ENCODE data around the gene FBXO9. TPM values are rescaled to one million over a fixed set of nuclear protein-coding genes. Genes with fewer than 3 reads are reported as not detected.
A peak's percentile ranks its signal among the peaks of the same experiment; 100 is the strongest.

Gene FBXO9
- total RNA-seq, 2 experiments from 2014 or later: 54.8 to 56.8 TPM

DNA sequence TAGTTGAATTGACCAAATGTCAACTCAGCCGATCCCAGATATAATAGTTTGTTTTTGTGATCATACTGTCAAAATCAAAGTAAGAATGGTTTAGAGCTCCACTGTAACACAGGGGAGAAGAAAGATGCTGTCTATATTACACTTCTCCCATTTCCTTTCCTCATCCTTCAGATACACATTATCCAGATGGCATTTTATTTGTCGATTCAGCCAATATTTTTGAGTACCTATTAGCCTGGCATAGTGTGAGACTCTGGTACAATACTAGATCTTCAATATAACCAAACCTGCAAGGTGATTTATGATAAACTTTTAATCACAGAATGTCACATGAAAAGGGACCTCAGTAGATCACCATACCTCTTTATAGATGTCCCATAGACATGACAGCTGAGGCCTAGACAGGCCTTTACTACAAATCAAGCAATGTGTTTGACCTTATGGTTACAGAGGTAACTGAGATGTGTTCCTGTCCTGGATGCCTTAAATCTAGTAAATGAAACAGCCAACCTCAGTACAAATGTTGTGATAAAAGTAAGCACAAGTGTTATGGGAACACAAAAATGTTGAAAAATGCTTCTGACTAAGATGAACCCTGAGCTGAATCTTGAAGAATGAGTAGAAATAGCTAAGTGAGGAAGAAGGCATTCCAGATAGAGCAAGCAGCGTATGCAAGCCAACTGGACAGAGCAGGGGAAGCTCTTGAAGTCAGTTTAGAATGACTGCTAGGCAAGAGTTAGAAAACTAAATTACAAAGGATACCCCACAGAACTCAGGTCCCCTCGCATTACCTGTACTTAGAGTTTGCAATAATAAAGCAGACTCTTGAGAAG is 1.9 kb downstream of the FBXO9 start:
- Mint-ChIP-seq H3K4me3 (peak overlapping the region; percentile 97), H3K27ac (no peak overlapping the region), H3K9me3 (ENCODE audit: insufficient read depth) (no peaks in the 10 kb centered on the region), H3K4me1 (ENCODE audit: low read depth) (peaks cover 41% of the 10 kb centered on the region), H3K36me3 (ENCODE audit: low read depth) (peaks cover 8% of the 10 kb centered on the region), H3K27me3 (ENCODE audit: low read depth) (no peaks in the 10 kb centered on the region)
- no peak for DNase-seq
- CTCF ChIA-PET: interaction anchor here (0.6 to 2.1 kb wide), 6 partner anchors 28 to 416 kb away, joined by 3 to 7 read pairs (median 3); partner anchors contain the start of gene GSTA4
- POLR2A ChIA-PET: interaction anchor here (0.5 to 2.0 kb wide), 2 partner anchors 8 to 72 kb away, joined by 4 to 8 read pairs; partner anchors contain the start of gene GSTA4
- no peak for ATAC-seq

DNA sequence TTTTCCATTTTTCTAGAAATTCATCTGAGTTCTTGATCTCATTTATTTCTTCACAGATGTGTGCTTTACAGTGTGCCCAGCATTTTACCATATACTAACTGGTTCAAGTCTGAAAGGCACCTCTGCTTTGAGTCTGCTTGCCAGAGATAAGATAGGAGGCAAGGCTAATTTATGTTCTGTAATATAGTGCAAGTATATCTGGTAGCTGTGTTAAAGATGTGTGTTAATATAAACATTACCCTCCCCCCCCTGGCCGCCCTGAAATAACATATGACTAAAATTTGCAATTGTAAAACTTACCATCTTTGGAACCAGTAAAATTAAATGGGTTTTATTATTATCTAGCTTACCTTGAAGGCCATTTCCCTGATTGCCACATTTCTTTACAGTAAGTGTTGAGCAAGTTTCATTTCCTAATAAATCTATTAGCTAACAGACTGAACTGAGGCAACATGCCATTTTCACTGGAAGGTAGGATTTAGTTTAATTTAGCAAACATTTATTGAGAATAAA is 2.7 kb downstream of the FBXO9 start:
- no peak for ATAC-seq
- no peak overlapping the region for H3K27ac Mint-ChIP-seq
- ChIA-PET CTCF (interaction anchor here (0.6 to 2.1 kb wide), 5 partner anchors 19 to 186 kb away, joined by 3 to 7 read pairs (median 4); partner anchors contain the start of gene GSTA4), POLR2A (interaction anchor here (0.5 kb wide), 1 partner anchor 9 kb away, joined by 4 read pairs; no protein-coding TSS in a partner anchor)
- peaks cover 10% of the 10 kb centered on the region for H3K36me3 Mint-ChIP-seq (ENCODE audit: low read depth)
- H3K4me3 Mint-ChIP-seq: no peak overlapping the region
- no peaks in the 10 kb centered on the region for H3K27me3 Mint-ChIP-seq (ENCODE audit: low read depth)
- DNase-seq: no peak
- no peaks in the 10 kb centered on the region for H3K9me3 Mint-ChIP-seq (ENCODE audit: insufficient read depth)
- H3K4me1 Mint-ChIP-seq (ENCODE audit: low read depth): peaks cover 33% of the 10 kb centered on the region

DNA sequence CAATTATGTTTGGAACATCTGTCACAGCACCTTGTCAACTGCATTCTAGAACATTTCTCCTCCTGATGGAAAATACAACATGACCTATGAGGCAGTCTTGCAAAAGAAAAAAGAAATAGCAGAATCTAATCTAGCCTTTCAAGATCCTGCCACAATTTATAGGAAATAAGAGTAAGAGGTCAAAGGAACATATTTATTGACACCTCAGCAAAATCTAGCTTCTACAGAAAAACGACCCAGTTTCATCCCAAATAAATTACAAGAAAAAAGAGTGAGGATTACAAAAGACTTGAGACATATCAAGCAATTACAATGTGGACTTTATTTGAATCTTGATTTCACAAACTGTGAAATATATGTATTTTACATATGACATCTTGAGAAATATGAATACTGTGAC is 4.2 kb downstream of the FBXO9 start:
- Mint-ChIP-seq H3K4me3 (no peak overlapping the region), H3K27ac (no peak overlapping the region), H3K36me3 (ENCODE audit: low read depth) (peaks cover 21% of the 10 kb centered on the region), H3K4me1 (ENCODE audit: low read depth) (peaks cover 28% of the 10 kb centered on the region), H3K9me3 (ENCODE audit: insufficient read depth) (no peaks in the 10 kb centered on the region), H3K27me3 (ENCODE audit: low read depth) (no peaks in the 10 kb centered on the region)
- DNase-seq (no peak), ATAC-seq (no peak)
- ChIA-PET POLR2A (no interaction called here), CTCF (interaction anchor here (2.1 kb wide), 1 partner anchor 73 kb away, joined by 7 read pairs; the partner anchor contains the start of gene GSTA4)

DNA sequence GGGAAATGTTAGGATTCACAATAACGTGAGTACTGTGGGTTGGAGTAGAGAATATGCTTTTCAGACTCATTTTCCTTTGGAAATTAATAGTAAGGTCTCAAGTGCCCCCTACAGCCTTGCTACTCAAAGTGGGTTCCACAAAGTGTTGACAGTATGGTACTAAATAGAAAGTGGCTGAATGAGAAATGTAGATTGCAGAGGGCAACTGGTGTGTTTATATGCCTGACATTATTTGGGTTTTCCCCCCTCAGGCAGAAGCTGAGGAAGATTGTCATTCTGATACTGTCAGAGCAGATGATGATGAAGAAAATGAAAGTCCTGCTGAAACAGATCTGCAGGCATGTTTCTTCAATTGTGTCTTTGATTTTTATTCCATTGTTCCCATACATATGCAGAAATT is 5.6 kb downstream of the FBXO9 start:
- ATAC-seq (no peak), DNase-seq (no peak)
- H3K27ac Mint-ChIP-seq: no peak overlapping the region
- POLR2A ChIA-PET: no interaction called here
- peaks cover 26% of the 10 kb centered on the region for H3K36me3 Mint-ChIP-seq (ENCODE audit: low read depth)
- no peaks in the 10 kb centered on the region for H3K27me3 Mint-ChIP-seq (ENCODE audit: low read depth)
- H3K4me3 Mint-ChIP-seq: no peak overlapping the region
- no peaks in the 10 kb centered on the region for H3K9me3 Mint-ChIP-seq (ENCODE audit: insufficient read depth)
- H3K4me1 Mint-ChIP-seq (ENCODE audit: low read depth): peaks cover 25% of the 10 kb centered on the region
- CTCF ChIA-PET: no interaction called here

DNA sequence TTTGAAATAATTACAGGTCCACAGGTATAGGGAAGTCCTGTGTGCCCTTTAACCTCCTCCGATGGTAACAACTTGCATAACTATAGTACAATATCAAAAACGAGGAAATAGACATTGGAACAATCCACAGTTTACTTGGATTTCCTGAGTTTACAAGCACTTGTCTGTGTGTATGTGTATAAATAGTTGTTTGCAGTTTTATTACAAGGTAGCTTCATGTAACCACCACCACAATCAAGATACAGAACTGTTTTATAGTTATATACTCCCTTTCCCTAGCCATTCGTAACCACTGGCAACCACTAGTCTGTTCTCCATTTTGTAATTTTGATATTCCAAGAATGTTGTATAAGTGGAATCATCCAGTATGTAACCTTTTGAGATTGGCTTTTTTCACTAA is 9.1 kb downstream of the FBXO9 start:
- Mint-ChIP-seq H3K27me3 (ENCODE audit: low read depth) (no peaks in the 10 kb centered on the region), H3K27ac (no peak overlapping the region), H3K4me1 (ENCODE audit: low read depth) (peaks cover 5% of the 10 kb centered on the region), H3K36me3 (ENCODE audit: low read depth) (peaks cover 37% of the 10 kb centered on the region), H3K4me3 (no peak overlapping the region), H3K9me3 (ENCODE audit: insufficient read depth) (no peaks in the 10 kb centered on the region)
- ChIA-PET POLR2A (no interaction called here), CTCF (no interaction called here)
- DNase-seq (no peak), ATAC-seq (no peak)

DNA sequence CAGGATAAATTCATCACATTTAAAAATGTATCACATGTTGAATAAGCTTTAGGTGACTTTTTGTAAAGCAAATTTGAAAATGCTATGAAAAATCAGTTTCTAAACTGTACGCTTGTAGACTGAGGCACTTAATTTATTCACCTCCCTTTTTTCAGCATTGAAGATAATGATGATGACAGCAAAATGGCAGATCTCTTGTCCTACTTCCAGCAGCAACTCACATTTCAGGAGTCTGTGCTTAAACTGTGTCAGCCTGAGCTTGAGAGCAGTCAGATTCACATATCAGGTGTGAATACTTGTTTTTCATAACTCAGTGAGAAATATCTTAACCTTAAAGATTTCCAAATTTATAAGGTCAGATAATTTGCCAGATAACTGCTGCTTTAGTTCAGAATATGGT is 15.6 kb downstream of the FBXO9 start:
- DNase-seq: no peak
- peaks cover 47% of the 10 kb centered on the region for H3K36me3 Mint-ChIP-seq (ENCODE audit: low read depth)
- ChIA-PET CTCF (interaction anchor here (0.7 to 1.0 kb wide), 3 partner anchors 11 to 88 kb away, joined by 3 to 4 read pairs (median 3); partner anchors contain the start of gene FBXO9), POLR2A (no interaction called here)
- no peak overlapping the region for H3K27ac Mint-ChIP-seq
- no peak overlapping the region for H3K4me3 Mint-ChIP-seq
- no peaks in the 10 kb centered on the region for H3K9me3 Mint-ChIP-seq (ENCODE audit: insufficient read depth)
- no peak for ATAC-seq
- H3K4me1 Mint-ChIP-seq (ENCODE audit: low read depth): no peaks in the 10 kb centered on the region
- no peaks in the 10 kb centered on the region for H3K27me3 Mint-ChIP-seq (ENCODE audit: low read depth)

DNA sequence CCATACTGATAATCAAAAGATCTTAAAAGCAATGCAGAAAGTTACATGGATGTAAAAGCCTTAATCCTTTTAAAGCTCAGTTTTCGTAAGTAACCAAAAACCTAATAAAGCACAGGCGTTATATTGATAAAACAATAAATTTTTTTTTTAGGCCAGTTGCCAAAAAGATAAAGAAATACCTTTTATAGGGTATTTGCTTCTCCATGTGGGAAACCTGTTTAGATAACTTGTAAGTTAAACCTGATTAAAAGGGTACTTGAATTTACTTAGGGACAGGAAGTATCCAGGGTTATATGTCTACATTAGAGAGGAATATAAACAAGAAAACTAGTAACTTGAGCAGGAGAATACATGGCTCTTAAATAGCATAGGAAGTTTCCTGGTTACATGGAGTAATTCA is 21.1 kb downstream of the FBXO9 start:
- Mint-ChIP-seq H3K36me3 (ENCODE audit: low read depth) (peaks cover 46% of the 10 kb centered on the region), H3K27ac (no peak overlapping the region), H3K27me3 (ENCODE audit: low read depth) (no peaks in the 10 kb centered on the region), H3K4me3 (no peak overlapping the region), H3K4me1 (ENCODE audit: low read depth) (peaks cover 3% of the 10 kb centered on the region), H3K9me3 (ENCODE audit: insufficient read depth) (no peaks in the 10 kb centered on the region)
- no peak for ATAC-seq
- ChIA-PET POLR2A (no interaction called here), CTCF (no interaction called here)
- no peak for DNase-seq

DNA sequence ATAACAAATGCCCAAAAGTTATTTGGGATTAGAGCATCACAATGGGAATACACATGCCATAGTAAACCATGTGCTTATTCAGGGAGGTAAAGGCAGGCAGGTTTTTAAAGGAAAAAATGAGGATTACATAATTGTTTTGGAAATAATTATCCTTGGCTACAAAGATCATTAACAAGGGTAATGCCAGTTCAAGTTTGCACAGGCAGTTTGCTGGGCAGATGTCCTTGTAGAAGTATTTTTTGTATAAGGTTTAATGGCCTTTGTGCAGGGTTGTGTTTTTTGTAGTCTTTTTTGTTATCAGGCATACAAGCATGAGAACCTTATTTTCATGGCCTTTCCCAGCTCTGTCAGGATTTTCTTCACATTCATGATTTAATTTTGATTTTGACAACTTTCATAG is 24.7 kb downstream of the FBXO9 start:
- DNase-seq (no peak), ATAC-seq (no peak)
- ChIA-PET POLR2A (no interaction called here), CTCF (no interaction called here)
- Mint-ChIP-seq H3K27me3 (ENCODE audit: low read depth) (no peaks in the 10 kb centered on the region), H3K27ac (no peak overlapping the region), H3K4me1 (ENCODE audit: low read depth) (peaks cover 12% of the 10 kb centered on the region), H3K36me3 (ENCODE audit: low read depth) (peaks cover 45% of the 10 kb centered on the region), H3K9me3 (ENCODE audit: insufficient read depth) (no peaks in the 10 kb centered on the region), H3K4me3 (no peak overlapping the region)

DNA sequence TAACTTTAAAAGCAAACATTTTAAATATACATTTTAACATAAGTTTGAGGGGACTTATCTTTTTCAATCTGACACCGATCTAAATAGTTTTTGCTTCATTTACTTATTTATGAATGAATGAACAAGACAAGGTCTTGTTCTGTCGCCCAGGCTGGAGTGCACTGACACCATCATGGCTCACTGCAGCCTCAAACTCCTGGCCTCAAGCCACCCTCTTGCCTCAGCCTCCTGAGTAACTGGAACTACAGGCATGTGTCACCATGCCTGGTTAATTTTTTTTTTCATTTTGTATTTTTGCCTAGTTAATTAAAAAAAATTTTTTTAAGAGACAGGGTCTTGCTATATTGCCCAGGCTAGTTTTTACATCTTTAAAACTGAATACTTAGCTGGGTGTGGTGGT is 25.4 kb downstream of the FBXO9 start:
- CTCF ChIA-PET: no interaction called here
- H3K27ac Mint-ChIP-seq: no peak overlapping the region
- ATAC-seq: no peak

DNA sequence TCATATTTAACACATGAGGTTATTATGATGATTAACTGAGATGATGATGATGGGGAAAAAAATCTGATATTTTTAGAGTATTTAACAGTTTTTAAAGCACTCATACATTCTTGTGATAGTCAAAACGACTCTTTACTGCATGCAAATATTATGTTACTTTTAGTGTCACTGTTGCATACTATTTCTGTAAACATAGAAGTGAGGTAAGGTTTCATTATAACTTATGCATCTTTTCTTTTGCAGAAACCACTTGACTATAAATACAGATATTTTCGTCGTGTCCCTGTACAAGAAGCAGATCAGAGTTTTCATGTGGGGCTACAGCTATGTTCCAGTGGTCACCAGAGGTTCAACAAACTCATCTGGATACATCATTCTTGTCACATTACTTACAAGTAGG is 30.1 kb downstream of the FBXO9 start:
- CTCF ChIA-PET: interaction anchor here (1.2 kb wide), 1 partner anchor 28 kb away, joined by 3 read pairs; no protein-coding TSS in a partner anchor
- DNase-seq: no peak
- POLR2A ChIA-PET: no interaction called here
- peaks cover 55% of the 10 kb centered on the region for H3K36me3 Mint-ChIP-seq (ENCODE audit: low read depth)
- no peak overlapping the region for H3K27ac Mint-ChIP-seq
- H3K9me3 Mint-ChIP-seq (ENCODE audit: insufficient read depth): no peaks in the 10 kb centered on the region
- peaks cover 12% of the 10 kb centered on the region for H3K4me1 Mint-ChIP-seq (ENCODE audit: low read depth)
- no peak overlapping the region for H3K4me3 Mint-ChIP-seq
- ATAC-seq: no peak
- H3K27me3 Mint-ChIP-seq (ENCODE audit: low read depth): no peaks in the 10 kb centered on the region

More for the DNA sequence above, 25.4 kb downstream of the FBXO9 start:
- peaks cover 52% of the 10 kb centered on the region for H3K36me3 Mint-ChIP-seq (ENCODE audit: low read depth)
- DNase-seq: no peak
- POLR2A ChIA-PET: no interaction called here
- H3K4me1 Mint-ChIP-seq (ENCODE audit: low read depth): peaks cover 12% of the 10 kb centered on the region
- no peaks in the 10 kb centered on the region for H3K9me3 Mint-ChIP-seq (ENCODE audit: insufficient read depth)
- no peak overlapping the region for H3K4me3 Mint-ChIP-seq
- H3K27me3 Mint-ChIP-seq (ENCODE audit: low read depth): no peaks in the 10 kb centered on the region

DNA sequence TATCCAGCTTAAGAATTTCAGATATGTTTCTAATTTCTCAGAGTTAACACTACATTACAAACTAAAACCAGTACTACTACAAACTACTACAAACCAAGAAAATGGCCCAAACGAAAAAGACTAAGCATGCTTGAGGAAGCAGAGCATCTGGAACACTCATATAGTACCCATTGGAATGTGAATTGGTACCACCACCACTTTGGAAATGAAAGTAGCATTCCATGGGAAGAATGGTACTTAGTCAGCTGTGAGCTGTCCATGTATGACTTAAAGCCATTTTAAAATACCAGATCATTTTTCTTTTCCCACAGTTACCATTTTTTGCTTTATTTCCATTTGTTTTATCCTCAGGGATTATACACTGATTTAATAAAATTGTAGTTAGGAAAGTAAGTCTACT is 30.5 kb downstream of the FBXO9 start:
- ChIA-PET POLR2A (no interaction called here), CTCF (interaction anchor here (1.2 kb wide), 1 partner anchor 28 kb away, joined by 3 read pairs; no protein-coding TSS in a partner anchor)
- DNase-seq (no peak), ATAC-seq (no peak)
- H3K36me3 Mint-ChIP-seq (ENCODE audit: low read depth): peaks cover 52% of the 10 kb centered on the region
- no peaks in the 10 kb centered on the region for H3K27me3 Mint-ChIP-seq (ENCODE audit: low read depth)
- no peak overlapping the region for H3K27ac Mint-ChIP-seq
- peaks cover 12% of the 10 kb centered on the region for H3K4me1 Mint-ChIP-seq (ENCODE audit: low read depth)
- no peak overlapping the region for H3K4me3 Mint-ChIP-seq
- H3K9me3 Mint-ChIP-seq (ENCODE audit: insufficient read depth): no peaks in the 10 kb centered on the region

DNA sequence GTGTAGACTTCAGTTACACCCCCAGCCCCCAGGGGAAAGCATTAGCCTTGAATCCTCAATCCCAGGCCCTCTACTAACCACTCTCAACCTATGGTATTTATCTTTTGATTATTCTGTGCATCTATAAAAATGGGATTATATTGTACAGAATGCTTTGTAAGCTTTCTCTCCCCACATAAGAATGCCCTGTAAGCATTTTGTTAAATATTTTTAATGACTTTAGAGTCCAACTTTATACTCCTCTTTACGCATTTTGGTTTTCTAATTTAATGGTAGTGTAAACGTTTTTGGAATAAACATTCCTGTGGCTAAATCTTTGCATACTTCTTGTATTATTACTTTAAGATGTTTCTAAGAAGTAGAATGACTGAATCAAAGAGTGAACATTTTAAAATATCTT is 35.4 kb downstream of the FBXO9 start:
- Mint-ChIP-seq H3K27ac (no peak overlapping the region), H3K4me1 (ENCODE audit: low read depth) (no peaks in the 10 kb centered on the region), H3K36me3 (ENCODE audit: low read depth) (peaks cover 34% of the 10 kb centered on the region), H3K4me3 (no peak overlapping the region), H3K9me3 (ENCODE audit: insufficient read depth) (no peaks in the 10 kb centered on the region), H3K27me3 (ENCODE audit: low read depth) (no peaks in the 10 kb centered on the region)
- ChIA-PET CTCF (no interaction called here), POLR2A (no interaction called here)
- DNase-seq (no peak), ATAC-seq (no peak)

All from activated CD8-positive, alpha-beta T cell treated with anti-CD3 and anti-CD28 coated beads, Interleukin-2, amount 10 ng/mL, durations not matched to agents 7 days and 5 days (primary cell).